Vagina (tissue), 2 donors: Measurements from ENCODE around the gene TNS4. TPM values are rescaled to one million over a fixed set of nuclear protein-coding genes. Genes with fewer than 3 reads are reported as not detected.
"Not testable (repeated sequence)": the region's sequence is repeated elsewhere in the genome, so short reads cannot be mapped to it uniquely, and the experiment has no call there.

Experiments used
- DNase-seq, 2 donors: peaks; one replicate each; pipeline ENCODE4 v3.0.0-alpha.2; 2017; ENCODE audit errors: extremely low spot score in 2 of 2
- H3K27ac ChIP-seq: fragments of 200-600 bp; sonication (generic); one replicate; pipeline ENCODE4 v1.5.1; 2019
- H3K27me3 ChIP-seq: fragments of 200-600 bp; sonication (generic); one replicate; pipeline ENCODE4 v1.5.1; 2019
- H3K36me3 ChIP-seq, 2 donors: fragments of 200-600 bp; sonication (generic); one replicate each; pipeline ENCODE4 v1.5.1; 2017 to 2019
- H3K4me1 ChIP-seq: fragments of 200-600 bp; sonication (generic); one replicate; pipeline ENCODE4 v1.5.1; 2019
- H3K4me3 ChIP-seq, 2 donors: fragments of 200-600 bp; sonication (generic); 1 replicate in 1 of 2; 2 replicates in 1 of 2; pipeline ENCODE4 v1.5.1; 2016 to 2019
- H3K9me3 ChIP-seq: fragments of 200-600 bp; sonication (generic); one replicate; pipeline ENCODE4 v1.5.1; 2019
- POLR2A ChIP-seq, 2 donors: fragments of 450-650 bp; IDR thresholded peaks; one replicate each; pipeline ENCODE4 v1.6.1; 2017; ENCODE audit warnings: antibody characterized with exemption in 2 of 2, mild to moderate bottlenecking in 2 of 2, moderate library complexity in 2 of 2
- POLR2AphosphoS5 ChIP-seq, 2 donors: sonication (generic); formaldehyde crosslinking; IDR thresholded peaks; one replicate each; pipeline ENCODE4 v1.9.0; 2017; ENCODE audit warnings: antibody characterized with exemption in 2 of 2, mild to moderate bottlenecking in 2 of 2, low read depth in 1 of 2; ENCODE audit not compliant: insufficient read depth in 1 of 2
- intact Hi-C: fragments of 100-400 bp; cut with DNase I; formaldehyde crosslinking; loops from one replicate; pipeline ENCODE4 v1.15.1; 2023
- total RNA-seq: library from RNA; depleted of rRNA; stranded (reverse); fragments of >200 nt; gene quantifications from one replicate; pipeline ENCODE4 v1.2.3, GENCODE V29; 2016
- TF ChIP-seq, protein P1 (sequence below), 3 experiments: fragments of 450-650 bp in 2 of 3; fragments of 200-600 bp in 1 of 3; sonication (generic) in 1 of 3; IDR thresholded peaks; one replicate each; pipeline ENCODE4 v1.5.1; 2017 to 2019; ENCODE audit warnings: antibody characterized with exemption in 3 of 3, mild to moderate bottlenecking in 2 of 3, moderate library complexity in 2 of 3

TNS4 gene
- total RNA-seq, 1 donor from 2014 or later, result 296 TPM

DNA sequence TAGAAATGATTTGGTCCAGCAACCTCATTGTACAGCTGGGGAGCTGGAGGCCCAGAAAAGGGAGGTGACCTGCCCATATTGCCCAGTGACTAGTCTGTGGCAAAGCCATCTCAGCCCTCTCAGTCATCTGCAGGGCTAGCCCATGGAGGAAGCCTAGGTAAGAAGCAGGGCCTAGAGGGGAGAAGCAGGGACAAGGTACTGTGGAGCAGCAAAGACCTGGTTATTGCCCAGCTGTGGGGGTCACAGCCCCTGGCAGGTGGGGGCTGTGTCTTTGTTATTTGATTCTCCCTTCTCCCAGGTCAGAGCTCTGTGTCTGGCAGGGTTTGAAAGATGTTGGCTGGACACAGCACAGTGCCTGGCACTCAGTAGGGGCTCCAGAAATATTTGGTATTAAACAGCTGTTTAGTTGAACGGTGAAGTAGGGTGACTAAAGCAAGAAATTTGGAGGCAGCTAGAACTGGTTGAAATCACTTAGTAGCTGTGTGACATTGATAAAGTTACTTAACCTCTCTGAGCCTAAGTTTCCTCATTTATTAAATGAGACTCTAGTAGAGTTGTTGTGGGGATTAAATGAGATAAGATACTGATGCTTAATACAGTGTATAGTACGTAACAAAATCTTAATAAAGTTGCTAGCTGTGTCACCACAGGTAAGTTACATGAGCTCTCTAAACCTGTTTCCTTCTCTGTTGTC lies 46.5 kb upstream of the TNS4 start:
- H3K36me3 ChIP-seq, result no peaks in the 10 kb centered on the region
- H3K27ac ChIP-seq, result peak overlapping the region; percentile 88
- no peak for DNase-seq
- no peaks in the 10 kb centered on the region for H3K9me3 ChIP-seq
- H3K4me1 ChIP-seq, result peaks cover 72% of the 10 kb centered on the region
- no peaks in the 10 kb centered on the region for H3K27me3 ChIP-seq
- TF ChIP-seq, protein P1, sequence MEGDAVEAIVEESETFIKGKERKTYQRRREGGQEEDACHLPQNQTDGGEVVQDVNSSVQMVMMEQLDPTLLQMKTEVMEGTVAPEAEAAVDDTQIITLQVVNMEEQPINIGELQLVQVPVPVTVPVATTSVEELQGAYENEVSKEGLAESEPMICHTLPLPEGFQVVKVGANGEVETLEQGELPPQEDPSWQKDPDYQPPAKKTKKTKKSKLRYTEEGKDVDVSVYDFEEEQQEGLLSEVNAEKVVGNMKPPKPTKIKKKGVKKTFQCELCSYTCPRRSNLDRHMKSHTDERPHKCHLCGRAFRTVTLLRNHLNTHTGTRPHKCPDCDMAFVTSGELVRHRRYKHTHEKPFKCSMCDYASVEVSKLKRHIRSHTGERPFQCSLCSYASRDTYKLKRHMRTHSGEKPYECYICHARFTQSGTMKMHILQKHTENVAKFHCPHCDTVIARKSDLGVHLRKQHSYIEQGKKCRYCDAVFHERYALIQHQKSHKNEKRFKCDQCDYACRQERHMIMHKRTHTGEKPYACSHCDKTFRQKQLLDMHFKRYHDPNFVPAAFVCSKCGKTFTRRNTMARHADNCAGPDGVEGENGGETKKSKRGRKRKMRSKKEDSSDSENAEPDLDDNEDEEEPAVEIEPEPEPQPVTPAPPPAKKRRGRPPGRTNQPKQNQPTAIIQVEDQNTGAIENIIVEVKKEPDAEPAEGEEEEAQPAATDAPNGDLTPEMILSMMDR (IDR thresholded peaks at IDR 0.05), result no peak
- no peak for TF ChIP-seq POLR2AphosphoS5 (IDR thresholded peaks at IDR 0.05; ENCODE audit: insufficient read depth in 1 of 2, low read depth in 1 of 2)
- no peak for TF ChIP-seq POLR2A (IDR thresholded peaks at IDR 0.05)
- no peak overlapping the region for H3K4me3 ChIP-seq
- intact Hi-C loops, result no loop called here

DNA sequence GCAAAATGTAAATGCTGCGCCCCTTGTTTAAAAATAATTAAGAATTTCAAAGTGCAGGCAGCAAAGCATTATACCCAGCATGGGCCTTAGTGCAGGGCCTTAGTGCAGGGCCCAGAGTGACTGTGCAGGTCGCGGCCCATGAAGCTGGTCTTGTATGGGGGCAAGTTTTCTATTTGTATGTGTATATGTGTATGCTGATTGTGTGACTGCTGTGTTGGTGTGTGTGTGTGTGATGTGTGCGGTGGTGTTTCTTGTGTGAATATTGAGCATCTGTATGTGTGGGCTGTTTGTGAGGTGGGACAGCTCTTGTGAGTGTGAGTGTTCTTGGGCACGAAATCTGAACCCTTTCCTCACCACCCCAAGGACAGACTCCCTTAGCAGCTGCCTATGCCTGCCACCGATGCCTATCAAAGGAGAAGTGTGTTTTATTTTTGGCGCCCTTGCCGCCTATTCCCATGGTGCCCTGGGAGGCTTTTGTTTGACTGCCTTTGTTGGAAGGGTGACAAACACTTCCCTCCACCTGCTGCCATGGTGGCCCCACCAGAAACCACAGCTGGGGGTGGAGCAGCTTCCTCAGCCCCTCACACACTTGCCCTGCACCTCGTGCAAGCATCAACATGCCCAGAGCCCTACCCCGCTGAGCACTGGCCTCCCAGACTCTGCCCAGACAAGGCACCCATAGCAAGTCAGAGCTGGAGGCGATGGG lies 45.8 kb upstream of the TNS4 start:
- H3K4me1 ChIP-seq, result peaks cover 72% of the 10 kb centered on the region
- TF ChIP-seq, protein P1 (IDR thresholded peaks at IDR 0.05), result no peak
- TF ChIP-seq POLR2A (IDR thresholded peaks at IDR 0.05), result no peak
- peak; percentile 38 to 63 for TF ChIP-seq POLR2AphosphoS5 (IDR thresholded peaks at IDR 0.05; ENCODE audit: insufficient read depth in 1 of 2, low read depth in 1 of 2)
- intact Hi-C loops, result no loop called here
- no peaks in the 10 kb centered on the region for H3K9me3 ChIP-seq
- peak in 1 of 2 donors; percentile 90 for DNase-seq
- no peaks in the 10 kb centered on the region for H3K27me3 ChIP-seq
- no peak overlapping the region for H3K4me3 ChIP-seq
- no peaks in the 10 kb centered on the region for H3K36me3 ChIP-seq
- peak overlapping the region; percentile 88 for H3K27ac ChIP-seq

DNA sequence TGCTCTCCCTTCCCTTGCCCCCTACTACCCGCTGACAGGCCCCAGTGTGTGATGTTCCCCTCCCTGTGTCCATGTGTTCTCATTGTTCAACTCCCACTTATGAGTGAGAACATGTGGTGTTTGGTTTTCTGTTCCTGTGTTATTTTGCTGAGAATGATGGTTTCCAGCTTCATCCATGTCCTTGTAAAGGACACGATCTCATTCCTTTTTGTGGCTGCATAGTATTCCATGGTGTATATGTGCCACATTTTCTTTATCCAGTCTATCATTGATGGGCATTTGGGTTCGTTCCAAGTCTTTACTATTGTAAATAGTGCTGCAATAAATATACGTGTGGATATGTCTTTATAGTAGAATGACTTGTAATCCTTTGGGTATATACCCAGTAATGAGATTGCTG lies 45.1 kb upstream of the TNS4 start:
- DNase-seq, H3K36me3 ChIP-seq, H3K9me3 ChIP-seq, H3K27me3 ChIP-seq, intact Hi-C loops, H3K4me3 ChIP-seq, H3K27ac ChIP-seq: not testable (repeated sequence)
- H3K4me1 ChIP-seq, result peaks cover 72% of the 10 kb centered on the region

DNA sequence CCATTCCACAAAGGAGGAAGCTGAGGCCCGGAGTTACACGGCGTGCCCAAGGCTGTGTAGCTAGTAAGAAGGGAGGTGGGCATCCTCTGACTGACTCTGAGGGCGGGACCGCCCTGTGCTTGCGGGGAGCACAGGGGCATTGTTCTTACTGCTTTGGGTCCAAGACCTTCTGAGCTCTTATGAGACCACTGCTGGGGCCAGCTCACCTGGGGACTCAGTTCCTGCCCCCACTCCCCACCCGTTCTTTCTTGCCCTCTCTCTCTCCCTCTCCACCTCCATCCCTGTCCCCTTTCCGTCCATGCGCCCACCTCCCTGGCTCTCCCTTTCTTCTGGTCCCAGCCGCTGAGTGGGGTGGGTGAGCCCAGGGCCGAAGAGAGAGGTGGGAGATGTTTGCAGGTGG lies 44.2 kb upstream of the TNS4 start:
- Histone ChIP-seq H3K27ac (no peak overlapping the region), H3K27me3 (no peaks in the 10 kb centered on the region), H3K9me3 (no peaks in the 10 kb centered on the region), H3K4me3 (no peak overlapping the region), H3K4me1 (peaks cover 72% of the 10 kb centered on the region), H3K36me3 (no peaks in the 10 kb centered on the region)
- intact Hi-C loops, result no loop called here
- DNase-seq, result peak in 1 of 2 donors; percentile 71
- TF ChIP-seq POLR2AphosphoS5 (IDR thresholded peaks at IDR 0.05; ENCODE audit: insufficient read depth in 1 of 2, low read depth in 1 of 2) (no peak), POLR2A (IDR thresholded peaks at IDR 0.05) (no peak)
- TF ChIP-seq, protein P1 (IDR thresholded peaks at IDR 0.05), result no peak

DNA sequence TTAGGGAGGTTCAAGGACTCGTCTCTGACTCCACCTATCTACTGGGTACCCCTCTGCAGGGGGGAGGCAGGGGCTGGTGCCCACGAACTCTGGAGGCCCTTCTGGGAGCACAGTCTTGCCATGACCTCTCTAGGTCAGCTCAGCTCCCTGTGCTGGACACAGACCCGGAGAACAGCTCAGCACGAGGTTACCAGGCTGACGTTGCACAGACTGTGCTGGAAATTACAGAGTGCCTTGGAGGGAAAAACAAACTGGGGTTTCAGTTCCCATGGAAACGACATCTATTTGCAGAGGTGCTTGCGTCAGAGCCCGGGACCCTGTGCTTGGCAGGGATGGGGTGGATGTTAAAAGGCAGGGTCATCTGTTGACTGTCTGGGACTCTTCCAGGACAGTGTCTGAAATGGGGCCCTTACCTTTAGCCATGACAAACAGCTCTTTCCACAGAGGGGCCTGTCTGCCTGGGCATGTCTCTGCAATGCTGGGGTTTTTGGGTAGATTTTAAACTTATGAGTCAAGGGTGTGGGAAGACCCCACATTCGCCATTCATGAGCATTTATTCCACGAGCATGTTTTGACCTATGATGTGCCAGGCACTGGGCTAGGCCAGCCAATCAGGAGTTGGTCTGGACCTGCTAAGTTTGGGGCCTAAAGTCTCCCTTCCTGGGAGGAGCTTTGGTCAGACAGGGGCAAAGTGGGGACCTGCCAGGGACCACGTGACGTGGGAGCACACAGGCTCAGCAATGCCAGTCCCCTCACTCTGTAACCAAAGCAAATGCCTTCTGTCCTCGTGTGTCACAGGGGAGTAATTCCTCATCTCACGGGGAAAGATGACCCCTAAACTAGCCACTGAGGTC lies 41.4 kb upstream of the TNS4 start:
- Histone ChIP-seq H3K9me3 (no peaks in the 10 kb centered on the region), H3K4me1 (peaks cover 72% of the 10 kb centered on the region), H3K27ac (peak overlapping the region; percentile 91), H3K4me3 (no peak overlapping the region), H3K36me3 (no peaks in the 10 kb centered on the region), H3K27me3 (no peaks in the 10 kb centered on the region)
- peak; percentile 91 to 97 for TF ChIP-seq POLR2AphosphoS5 (IDR thresholded peaks at IDR 0.05; ENCODE audit: insufficient read depth in 1 of 2, low read depth in 1 of 2)
- no peak for TF ChIP-seq POLR2A (IDR thresholded peaks at IDR 0.05)
- intact Hi-C loops, result loop anchor here (1.0 kb wide), 1 partner anchor 9 kb away; no protein-coding TSS in a partner anchor
- peak in 1 of 2 donors; percentile 99 for DNase-seq
